Mucosa of descending colon (tissue), 3 donors: ENCODE data around the gene EIF3D. TPM values are rescaled to one million over a fixed set of nuclear protein-coding genes. Genes with fewer than 3 reads are reported as not detected.

ENCODE experiments used
- ATAC-seq: fragments of 200-7000 bp; cut with Tn5 transposase; one replicate; pipeline ENCODE4 v1.9.1; 2020; ENCODE audit warnings: mild to moderate bottlenecking, moderate library complexity
- DNase-seq, 3 donors: peaks; one replicate each; pipeline ENCODE4 v3.0.0-alpha.2; 2020
- H3K36me3 ChIP-seq: fragments of 200-600 bp; one replicate; pipeline ENCODE4 v1.8.0; 2021; ENCODE audit warnings: low read depth, mild to moderate bottlenecking
- H3K4me1 ChIP-seq: fragments of 200-600 bp; one replicate; pipeline ENCODE4 v1.8.0; 2021; ENCODE audit warnings: low read depth, mild to moderate bottlenecking
- H3K4me3 ChIP-seq: fragments of 200-600 bp; one replicate; pipeline ENCODE4 v1.8.0; 2021; ENCODE audit warnings: mild to moderate bottlenecking
- H3K9me3 ChIP-seq: fragments of 200-600 bp; one replicate; pipeline ENCODE4 v1.8.0; 2021; ENCODE audit warnings: mild to moderate bottlenecking
- intact Hi-C, 2 donors: fragments of 100-400 bp; cut with DNase I in 1 of 2; cut with micrococcal nuclease in 1 of 2; formaldehyde crosslinking; loops; one replicate each; pipeline versions ENCODE4 v1.11.0 to v1.11.1; 2022; cut with DNase I, micrococcal nuclease
- total RNA-seq, 3 donors: library from RNA; stranded (reverse); fragmentation: NEBNext Ultra II Directional in 2 of 3; extraction: Animal tissue kit (Norgen Biotek cat#: 25700) in 2 of 3; gene quantifications; one replicate each; pipeline versions ENCODE4 v1.2.1 to v1.2.4, GENCODE V29; 2021 to 2023
- TF ChIP-seq, protein P1 (sequence below): fragments of 200-600 bp; IDR thresholded peaks from one replicate; pipeline ENCODE4 v1.8.0; 2022; ENCODE audit warnings: antibody characterized with exemption, mild to moderate bottlenecking
- donor health status: DM: no; HTN: no; CAD: no; lungs with moderate emphysema.
- donor health status: DM: no; HTN: no; CAD: no.
- donor health status: DM: no; HTN: yes; CAD: no.

Gene EIF3D
- total RNA-seq, 3 donors from 2014 or later, result 135 to 145 (median 142) TPM

DNA sequence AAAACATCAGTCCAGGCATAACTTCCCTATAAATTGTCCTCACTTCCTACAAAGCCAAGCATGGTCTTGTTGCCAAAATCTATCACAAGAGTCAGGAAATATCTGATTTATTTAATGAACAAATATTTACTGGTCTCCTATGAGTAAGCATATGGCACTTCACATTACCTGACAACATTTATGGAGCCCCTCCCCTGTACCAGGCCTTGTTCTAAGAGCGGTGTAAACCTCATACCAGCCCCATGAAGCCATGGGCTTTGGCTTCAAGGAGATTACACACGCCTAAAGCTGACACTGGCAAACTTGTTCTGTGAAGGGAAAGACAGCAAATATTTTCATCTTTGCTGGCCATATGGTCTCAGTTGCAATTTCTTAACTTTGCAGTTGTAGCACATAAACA, 43.0 kb upstream of the EIF3D start:
- Histone ChIP-seq H3K36me3 (no peaks in the 10 kb centered on the region), H3K4me1 (no peaks in the 10 kb centered on the region), H3K9me3 (no peaks in the 10 kb centered on the region), H3K4me3 (no peak overlapping the region)
- no peak for DNase-seq
- TF ChIP-seq, protein P1, sequence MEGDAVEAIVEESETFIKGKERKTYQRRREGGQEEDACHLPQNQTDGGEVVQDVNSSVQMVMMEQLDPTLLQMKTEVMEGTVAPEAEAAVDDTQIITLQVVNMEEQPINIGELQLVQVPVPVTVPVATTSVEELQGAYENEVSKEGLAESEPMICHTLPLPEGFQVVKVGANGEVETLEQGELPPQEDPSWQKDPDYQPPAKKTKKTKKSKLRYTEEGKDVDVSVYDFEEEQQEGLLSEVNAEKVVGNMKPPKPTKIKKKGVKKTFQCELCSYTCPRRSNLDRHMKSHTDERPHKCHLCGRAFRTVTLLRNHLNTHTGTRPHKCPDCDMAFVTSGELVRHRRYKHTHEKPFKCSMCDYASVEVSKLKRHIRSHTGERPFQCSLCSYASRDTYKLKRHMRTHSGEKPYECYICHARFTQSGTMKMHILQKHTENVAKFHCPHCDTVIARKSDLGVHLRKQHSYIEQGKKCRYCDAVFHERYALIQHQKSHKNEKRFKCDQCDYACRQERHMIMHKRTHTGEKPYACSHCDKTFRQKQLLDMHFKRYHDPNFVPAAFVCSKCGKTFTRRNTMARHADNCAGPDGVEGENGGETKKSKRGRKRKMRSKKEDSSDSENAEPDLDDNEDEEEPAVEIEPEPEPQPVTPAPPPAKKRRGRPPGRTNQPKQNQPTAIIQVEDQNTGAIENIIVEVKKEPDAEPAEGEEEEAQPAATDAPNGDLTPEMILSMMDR, result no peak
- peak; percentile 31 for ATAC-seq
- intact Hi-C loops, result no loop called here

DNA sequence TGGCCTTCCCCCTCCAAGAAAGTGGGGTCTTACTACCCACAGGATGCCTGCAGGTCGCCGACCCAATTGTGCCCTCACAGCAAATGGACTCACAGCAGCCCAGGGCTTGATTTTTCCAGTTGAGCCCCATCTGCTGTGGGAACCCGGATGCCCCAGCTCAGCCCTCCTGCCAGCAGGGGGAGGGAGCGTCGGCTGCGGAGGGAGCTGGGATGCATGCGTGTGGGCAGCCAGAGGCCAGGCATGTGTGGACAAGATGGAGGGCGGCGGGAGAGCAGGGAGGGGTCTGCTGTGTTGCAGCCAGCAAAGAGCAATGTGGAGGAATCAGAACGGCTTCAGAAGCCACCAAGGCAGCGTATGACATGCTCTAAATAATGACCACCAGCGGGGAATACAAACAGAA, 41.0 kb upstream of the EIF3D start:
- TF ChIP-seq, protein P1, result no peak
- Histone ChIP-seq H3K9me3 (no peaks in the 10 kb centered on the region), H3K4me1 (no peaks in the 10 kb centered on the region), H3K36me3 (no peaks in the 10 kb centered on the region), H3K4me3 (no peak overlapping the region)
- intact Hi-C loops, result no loop called here
- DNase-seq, result no peak
- no peak for ATAC-seq

DNA sequence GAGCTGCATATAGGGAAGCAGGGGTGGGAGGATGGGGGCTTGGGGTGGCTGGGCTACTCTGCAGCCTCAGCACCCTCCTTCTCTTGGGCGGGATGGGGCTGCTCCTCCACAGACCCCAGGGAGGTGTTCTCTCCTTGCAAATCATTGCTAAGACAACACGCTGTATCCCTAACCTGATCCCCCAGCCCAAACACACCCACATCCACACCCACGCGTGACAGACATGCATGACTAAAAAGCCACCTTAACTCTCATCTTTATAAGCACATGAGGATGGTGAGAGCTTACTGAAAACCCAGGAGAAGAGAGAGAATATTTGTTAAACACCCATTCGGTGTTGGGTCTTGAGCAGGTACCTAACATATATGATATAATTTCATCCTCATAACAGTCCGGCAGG, 39.9 kb upstream of the EIF3D start:
- no peak overlapping the region for H3K4me3 ChIP-seq
- intact Hi-C loops, result no loop called here
- DNase-seq (no peak), ATAC-seq (no peak)
- TF ChIP-seq, protein P1, result no peak
- no peaks in the 10 kb centered on the region for H3K9me3 ChIP-seq
- no peaks in the 10 kb centered on the region for H3K36me3 ChIP-seq
- H3K4me1 ChIP-seq, result no peaks in the 10 kb centered on the region

DNA sequence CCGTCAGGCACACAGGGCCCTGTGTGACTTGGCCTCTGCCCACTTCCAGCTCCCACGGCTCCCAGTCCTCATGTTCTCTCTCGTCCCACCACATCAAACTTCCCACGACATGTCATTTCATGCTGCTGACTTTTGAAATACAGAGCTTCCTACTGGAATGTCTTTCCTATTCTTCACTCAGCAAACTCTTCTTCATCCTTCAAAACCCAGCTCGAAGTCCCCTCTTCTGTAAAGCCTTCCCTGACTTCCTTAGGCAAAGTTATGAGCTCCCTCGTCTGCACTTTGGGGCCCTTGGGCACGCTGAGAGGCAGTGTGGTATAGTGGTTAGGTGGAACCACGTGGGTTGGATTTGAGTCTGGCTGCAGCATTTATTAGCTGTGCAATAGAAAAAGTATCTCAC, 37.8 kb upstream of the EIF3D start:
- no peak overlapping the region for H3K4me3 ChIP-seq
- intact Hi-C loops, result no loop called here
- H3K4me1 ChIP-seq, result no peaks in the 10 kb centered on the region
- H3K9me3 ChIP-seq, result no peaks in the 10 kb centered on the region
- TF ChIP-seq, protein P1, result no peak
- ATAC-seq (no peak), DNase-seq (no peak)
- no peaks in the 10 kb centered on the region for H3K36me3 ChIP-seq

DNA sequence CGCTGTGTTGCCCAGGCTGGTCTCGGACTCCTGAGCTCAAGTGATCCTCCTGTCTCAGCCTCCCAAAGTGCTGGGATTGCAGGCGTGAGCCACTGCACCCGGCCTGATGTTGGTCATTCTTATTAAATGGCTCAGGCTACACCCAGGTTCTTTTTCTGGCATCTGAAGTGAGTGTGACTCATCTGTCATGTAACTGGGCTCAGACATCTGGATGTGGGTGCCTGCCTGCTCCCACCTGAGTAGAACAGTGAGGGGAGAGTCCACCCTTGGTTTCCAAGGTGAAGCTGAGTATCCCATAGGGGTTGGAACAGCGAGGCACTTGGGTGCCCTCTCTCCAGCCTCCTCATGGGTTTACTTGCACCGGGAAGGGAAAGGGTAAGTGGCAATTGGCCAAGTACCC, 36.7 kb upstream of the EIF3D start:
- intact Hi-C loops, result no loop called here
- no peaks in the 10 kb centered on the region for H3K36me3 ChIP-seq
- H3K4me1 ChIP-seq, result no peaks in the 10 kb centered on the region
- H3K4me3 ChIP-seq, result no peak overlapping the region
- TF ChIP-seq, protein P1, result no peak
- no peak for DNase-seq
- ATAC-seq, result no peak
- no peaks in the 10 kb centered on the region for H3K9me3 ChIP-seq

DNA sequence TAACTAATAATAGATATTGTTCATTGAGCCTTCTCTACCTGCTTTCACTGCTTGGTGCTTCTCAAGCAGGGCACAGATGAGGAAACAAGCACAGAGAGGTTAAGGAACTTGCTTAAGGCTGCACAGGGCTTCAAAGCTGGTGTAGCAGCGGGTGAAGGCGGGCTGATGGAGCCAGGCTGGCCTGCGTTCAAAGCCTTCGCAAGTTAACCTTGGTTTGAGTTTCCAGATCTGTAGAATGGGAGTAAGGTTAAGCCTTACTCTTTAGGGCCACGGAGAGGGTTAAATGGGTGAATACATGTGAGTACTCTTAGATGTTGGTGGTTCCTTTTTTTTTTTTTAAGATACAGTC, 36.2 kb upstream of the EIF3D start:
- Histone ChIP-seq H3K9me3 (no peaks in the 10 kb centered on the region), H3K4me3 (no peak overlapping the region), H3K36me3 (no peaks in the 10 kb centered on the region), H3K4me1 (no peaks in the 10 kb centered on the region)
- intact Hi-C loops, result no loop called here
- no peak for DNase-seq
- TF ChIP-seq, protein P1, result no peak
- no peak for ATAC-seq
